GM12875 (cell line): ENCODE measurements around the gene RGS12.
"Not testable (repeated sequence)": the region's sequence is repeated elsewhere in the genome, so short reads cannot be mapped to it uniquely, and the experiment has no call there.

ENCODE experiments used
- H3K4me3 ChIP-seq: one replicate; pipeline ENCODE4 v1.5.1; 2011; ENCODE audit warnings: low read depth, low read length, control low read depth
- CTCF ChIP-seq: IDR thresholded peaks from 2 replicates; pipeline ENCODE4 v1.5.1; 2011; ENCODE audit warnings: low read depth, mild to moderate bottlenecking, control low read depth, inconsistent platforms, low read length, moderate library complexity, borderline replicate concordance; ENCODE audit not compliant: insufficient read depth

Gene RGS12

GRCh38 chr4:3294401-3295241 is 1.8 kb downstream of the RGS12 start:
- TF ChIP-seq CTCF: no peak
- H3K4me3 ChIP-seq: no peak overlapping the region

- no peak overlapping the region for H3K4me3 ChIP-seq
- no peak for TF ChIP-seq CTCF
Measured at GRCh38 chr4:3295837-3296624, 3.2 kb downstream of the RGS12 start.

GRCh38 chr4:3296651-3297050 is 3.8 kb downstream of the RGS12 start:
- no peak for TF ChIP-seq CTCF
- no peak overlapping the region for H3K4me3 ChIP-seq

- no peak for TF ChIP-seq CTCF
- no peak overlapping the region for H3K4me3 ChIP-seq
Measured at GRCh38 chr4:3297066-3297859, 4.4 kb downstream of the RGS12 start.

GRCh38 chr4:3299122-3299975 is 6.5 kb downstream of the RGS12 start:
- no peak for TF ChIP-seq CTCF
- H3K4me3 ChIP-seq: no peak overlapping the region

GRCh38 chr4:3299976-3300671 is 7.3 kb downstream of the RGS12 start:
- H3K4me3 ChIP-seq: no peak overlapping the region
- TF ChIP-seq CTCF: no peak

GRCh38 chr4:3300882-3301281 is 8.1 kb downstream of the RGS12 start:
- H3K4me3 ChIP-seq: not testable (repeated sequence)
